ENCODE results near the gene PGAP2. TPM values are rescaled to one million over a fixed set of nuclear protein-coding genes. Genes with fewer than 3 reads are reported as not detected.

The PGAP2 gene
- total RNA-seq, 1 donor from 2014 or later = 10.0 TPM

- H3K27me3 Mint-ChIP-seq (ENCODE audit: insufficient read depth, low read depth) = no peaks in the 10 kb centered on the region
- peaks cover 6% of the 10 kb centered on the region for H3F3A ChIP-seq (ENCODE audit: low read depth)
- H3K4me1 ChIP-seq = peaks cover 7% of the 10 kb centered on the region
- peaks cover 38% of the 10 kb centered on the region for H4K20me1 ChIP-seq (ENCODE audit: low read depth)
- H3K9ac ChIP-seq = peak within 1 kb of the TSS; percentile 53
- no peak for DNase-seq (ENCODE audit: low spot score)
- peak within 1 kb of the TSS; percentile 96 for H3K4me2 ChIP-seq
- H3K4me3 Mint-ChIP-seq = peak within 1 kb of the TSS; percentile 91
- no peak within 1 kb of the TSS for H3K27ac ChIP-seq
- peaks cover 6% of the 10 kb centered on the region for H3K36me3 Mint-ChIP-seq
- H3K27me3 ChIP-seq = no peaks in the 10 kb centered on the region
- H3K9me3 ChIP-seq (ENCODE audit: low read depth) = no peaks in the 10 kb centered on the region
- peak within 1 kb of the TSS; percentile 95 for H2AFZ ChIP-seq (replicated peaks)
- H3K4me1 Mint-ChIP-seq = peaks cover 26% of the 10 kb centered on the region
- H3K27ac Mint-ChIP-seq = peak within 1 kb of the TSS; percentile 27
- H3K4me3 ChIP-seq = peak within 1 kb of the TSS; percentile 98
- no peaks in the 10 kb centered on the region for H3K9me3 Mint-ChIP-seq
- no peak for TF ChIP-seq EZH2phosphoT487 (IDR thresholded peaks at IDR 0.05)
- no peak for TF ChIP-seq CTCF (IDR thresholded peaks at IDR 0.05)
- TF ChIP-seq EZH2 (IDR thresholded peaks at IDR 0.05) = no peak
- H3K36me3 ChIP-seq = no peaks in the 10 kb centered on the region
- peaks cover 51% of the 10 kb centered on the region for H3K79me2 ChIP-seq (ENCODE audit: low read depth)
Observed at GRCh38 chr11:3840870-3841425, 32.6 kb downstream of the PGAP2 start, which contains the start of gene RHOG. TSS of gene RHOG (minus strand) at chr11:3840959. CDS start at chr11:3828138, 12,821 bp downstream.

GRCh38 chr11:3841426-3842350 lies 33.3 kb downstream of the PGAP2 start:
- no peak for TF ChIP-seq EZH2 (IDR thresholded peaks at IDR 0.05)
- no peak for TF ChIP-seq EZH2phosphoT487 (IDR thresholded peaks at IDR 0.05)
- TF ChIP-seq CTCF (IDR thresholded peaks at IDR 0.05) = peak; percentile 80
- Mint-ChIP-seq H3K4me1 (peaks cover 26% of the 10 kb centered on the region), H3K27ac (no peak overlapping the region), H3K4me3 (peak overlapping the region; percentile 89), H3K9me3 (no peaks in the 10 kb centered on the region), H3K27me3 (ENCODE audit: insufficient read depth, low read depth) (no peaks in the 10 kb centered on the region), H3K36me3 (peaks cover 6% of the 10 kb centered on the region)
- Histone ChIP-seq H3F3A (ENCODE audit: low read depth) (peaks cover 6% of the 10 kb centered on the region), H3K4me3 (peak overlapping the region; percentile 98), H3K4me1 (peaks cover 7% of the 10 kb centered on the region), H3K79me2 (ENCODE audit: low read depth) (peaks cover 44% of the 10 kb centered on the region), H3K36me3 (no peaks in the 10 kb centered on the region), H3K9ac (peak overlapping the region; percentile 41), H3K27ac (no peak overlapping the region), H4K20me1 (ENCODE audit: low read depth) (peaks cover 33% of the 10 kb centered on the region), H3K4me2 (peak overlapping the region; percentile 96), H3K9me3 (ENCODE audit: low read depth) (no peaks in the 10 kb centered on the region), H3K27me3 (no peaks in the 10 kb centered on the region), H2AFZ (replicated peaks) (peak overlapping the region; percentile 95)
- peak; percentile 86 for DNase-seq (ENCODE audit: low spot score)

DNA sequence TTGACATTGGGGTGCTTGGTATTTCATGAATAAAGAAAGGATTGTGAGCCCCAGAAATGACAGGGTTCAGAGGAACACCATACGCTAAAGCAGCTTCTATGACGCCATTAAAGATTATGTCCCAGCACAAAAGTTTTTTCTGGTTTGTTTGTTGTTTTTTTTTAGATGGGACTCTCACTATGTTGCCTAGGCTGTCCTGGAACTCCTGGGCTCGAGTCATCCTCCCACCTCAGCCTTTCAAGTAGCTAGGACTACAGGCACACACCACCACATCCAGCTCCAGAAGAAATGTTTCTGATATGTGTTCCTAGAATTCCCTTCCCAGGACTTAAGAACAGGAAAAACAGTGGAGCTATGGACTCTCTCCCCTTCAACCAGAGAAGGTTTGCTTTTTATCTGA lies 35.0 kb downstream of the PGAP2 start:
- Histone ChIP-seq H3K4me3 (no peak overlapping the region), H3K4me1 (peaks cover 4% of the 10 kb centered on the region), H3K27ac (no peak overlapping the region), H4K20me1 (ENCODE audit: low read depth) (peaks cover 19% of the 10 kb centered on the region), H3K79me2 (ENCODE audit: low read depth) (peaks cover 28% of the 10 kb centered on the region), H3K36me3 (no peaks in the 10 kb centered on the region), H3F3A (ENCODE audit: low read depth) (peaks cover 6% of the 10 kb centered on the region), H3K9me3 (ENCODE audit: low read depth) (no peaks in the 10 kb centered on the region), H3K27me3 (no peaks in the 10 kb centered on the region), H2AFZ (replicated peaks) (no peak overlapping the region), H3K9ac (no peak overlapping the region), H3K4me2 (no peak overlapping the region)
- Mint-ChIP-seq H3K27me3 (ENCODE audit: insufficient read depth, low read depth) (no peaks in the 10 kb centered on the region), H3K4me1 (peaks cover 19% of the 10 kb centered on the region), H3K27ac (no peak overlapping the region), H3K4me3 (no peak overlapping the region), H3K9me3 (no peaks in the 10 kb centered on the region), H3K36me3 (peaks cover 1% of the 10 kb centered on the region)
- no peak for DNase-seq (ENCODE audit: low spot score)
- TF ChIP-seq CTCF (IDR thresholded peaks at IDR 0.05) (no peak), EZH2phosphoT487 (IDR thresholded peaks at IDR 0.05) (no peak), EZH2 (IDR thresholded peaks at IDR 0.05) (no peak)

Measured in neural progenitor cell (in vitro differentiated cells).